IPS-15b (cell line): ENCODE measurements around the gene TMCO4.

Experiments
- H3K27me3 ChIP-seq: one replicate; pipeline ENCODE4 v1.6.1; 2013; ENCODE audit warnings: low read length; ENCODE audit not compliant: control insufficient read depth, insufficient read depth
- H3K36me3 ChIP-seq: one replicate; pipeline ENCODE4 v1.6.1; 2013; ENCODE audit warnings: low read length; ENCODE audit not compliant: control insufficient read depth, insufficient read depth
- H3K4me1 ChIP-seq: one replicate; pipeline ENCODE4 v1.6.1; 2013; ENCODE audit warnings: mild to moderate bottlenecking, low read length; ENCODE audit not compliant: control insufficient read depth, insufficient read depth
- H3K4me3 ChIP-seq: one replicate; pipeline ENCODE4 v1.5.1; 2013; ENCODE audit warnings: low read depth, low read length
- H3K9ac ChIP-seq: one replicate; pipeline ENCODE4 v1.6.1; 2013; ENCODE audit warnings: low read depth, mild to moderate bottlenecking, low read length
- H3K9me3 ChIP-seq: one replicate; pipeline ENCODE4 v1.6.1; 2013; ENCODE audit warnings: mild to moderate bottlenecking, low read length; ENCODE audit not compliant: control insufficient read depth, insufficient read depth

TMCO4 gene

DNA sequence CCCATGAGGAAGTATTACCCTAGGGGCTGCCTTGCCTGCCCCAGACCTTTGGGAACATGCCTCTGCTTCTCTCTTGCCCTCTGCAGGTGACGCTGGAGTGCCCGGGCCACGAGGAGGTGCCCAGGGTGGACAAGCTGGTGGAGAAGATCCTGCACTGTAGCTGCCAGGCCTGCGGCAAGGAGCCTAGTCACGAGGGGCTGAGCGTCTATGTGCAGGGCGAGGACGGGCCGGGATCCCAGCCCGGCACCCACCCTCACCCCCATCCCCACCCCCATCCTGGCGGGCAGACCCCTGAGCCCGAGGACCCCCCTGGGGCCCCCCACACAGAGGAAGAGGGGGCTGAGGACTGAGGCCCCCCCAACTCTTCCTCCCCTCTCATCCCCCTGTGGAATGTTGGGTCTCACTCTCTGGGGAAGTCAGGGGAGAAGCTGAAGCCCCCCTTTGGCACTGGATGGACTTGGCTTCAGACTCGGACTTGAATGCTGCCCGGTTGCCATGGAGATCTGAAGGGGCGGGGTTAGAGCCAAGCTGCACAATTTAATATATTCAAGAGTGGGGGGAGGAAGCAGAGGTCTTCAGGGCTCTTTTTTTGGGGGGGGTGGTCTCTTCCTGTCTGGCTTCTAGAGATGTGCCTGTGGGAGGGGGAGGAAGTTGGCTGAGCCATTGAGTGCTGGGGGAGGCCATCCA is 142.8 kb downstream of the TMCO4 start:
- H3K9ac ChIP-seq: no peak overlapping the region
- peaks cover 6% of the 10 kb centered on the region for H3K4me1 ChIP-seq
- no peak overlapping the region for H3K4me3 ChIP-seq
- H3K27me3 ChIP-seq: no peaks in the 10 kb centered on the region
- H3K36me3 ChIP-seq: no peaks in the 10 kb centered on the region
- no peaks in the 10 kb centered on the region for H3K9me3 ChIP-seq

DNA sequence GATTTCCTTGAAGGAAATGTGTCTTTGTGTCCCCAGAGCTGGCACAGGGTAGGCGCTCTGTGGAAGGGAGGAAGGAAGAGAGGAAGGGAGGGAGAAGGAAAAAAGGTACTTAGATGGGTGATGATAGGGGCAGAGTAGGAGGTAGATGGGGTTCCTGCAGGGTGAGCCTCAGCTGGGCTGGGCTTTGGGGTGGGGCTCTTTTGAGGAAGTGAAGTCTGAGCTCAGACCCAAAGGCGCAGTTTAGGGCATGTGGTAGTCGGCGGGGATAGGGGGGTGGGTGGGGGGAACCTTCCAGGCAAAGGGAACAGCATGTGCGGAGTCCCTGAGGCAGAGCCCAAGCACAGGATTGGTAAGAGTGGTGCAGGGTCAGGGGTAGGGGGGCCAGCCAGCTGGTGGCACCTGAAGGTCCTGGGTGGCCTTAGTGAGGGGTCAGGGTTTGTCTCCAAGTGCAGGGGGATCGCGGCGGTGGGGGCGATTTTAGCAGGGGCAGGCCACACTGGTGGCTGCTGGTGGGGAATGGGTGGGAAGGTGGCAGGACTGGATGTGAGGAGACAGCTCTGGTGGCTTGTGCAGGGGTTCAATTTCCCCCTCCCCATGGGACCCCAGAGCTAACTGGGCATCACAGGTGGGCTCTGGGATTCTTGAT is 143.5 kb downstream of the TMCO4 start:
- no peaks in the 10 kb centered on the region for H3K9me3 ChIP-seq
- H3K27me3 ChIP-seq: no peaks in the 10 kb centered on the region
- H3K4me1 ChIP-seq: peaks cover 6% of the 10 kb centered on the region
- H3K4me3 ChIP-seq: no peak overlapping the region
- H3K9ac ChIP-seq: no peak overlapping the region
- no peaks in the 10 kb centered on the region for H3K36me3 ChIP-seq

- Histone ChIP-seq H3K36me3 (no peaks in the 10 kb centered on the region), H3K4me1 (peaks cover 6% of the 10 kb centered on the region), H3K27me3 (no peaks in the 10 kb centered on the region), H3K9ac (no peak overlapping the region), H3K4me3 (no peak overlapping the region), H3K9me3 (no peaks in the 10 kb centered on the region)
Observed at GRCh38 chr1:19655718-19656080, 144.0 kb downstream of the TMCO4 start.

- Histone ChIP-seq H3K36me3 (no peaks in the 10 kb centered on the region), H3K9me3 (no peaks in the 10 kb centered on the region), H3K9ac (no peak overlapping the region), H3K4me3 (no peak overlapping the region), H3K27me3 (no peaks in the 10 kb centered on the region), H3K4me1 (peaks cover 6% of the 10 kb centered on the region)
Observed at GRCh38 chr1:19654886-19655717, 144.6 kb downstream of the TMCO4 start.

DNA sequence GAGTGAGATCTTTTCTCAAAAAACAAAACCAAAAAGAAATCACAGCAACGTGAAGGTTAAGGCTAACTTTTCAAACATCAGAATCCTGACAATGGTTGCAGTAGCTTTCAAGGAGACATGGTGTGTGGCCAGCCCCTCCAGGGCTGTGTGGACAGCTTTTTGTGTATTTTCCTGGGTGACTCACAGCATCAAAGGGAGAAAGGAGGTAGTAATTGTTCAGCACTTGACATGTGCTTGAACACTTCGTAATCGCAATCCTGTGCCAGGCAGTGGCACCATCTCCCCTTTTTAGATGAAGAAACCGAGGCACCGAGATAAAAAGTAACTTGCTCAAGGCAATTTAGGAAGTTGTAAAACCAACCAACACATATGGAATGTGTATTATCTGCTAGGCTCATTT is 145.3 kb downstream of the TMCO4 start:
- H3K9me3 ChIP-seq: no peaks in the 10 kb centered on the region
- H3K9ac ChIP-seq: no peak overlapping the region
- no peaks in the 10 kb centered on the region for H3K36me3 ChIP-seq
- H3K4me3 ChIP-seq: no peak overlapping the region
- H3K27me3 ChIP-seq: no peaks in the 10 kb centered on the region
- H3K4me1 ChIP-seq: peaks cover 4% of the 10 kb centered on the region

DNA sequence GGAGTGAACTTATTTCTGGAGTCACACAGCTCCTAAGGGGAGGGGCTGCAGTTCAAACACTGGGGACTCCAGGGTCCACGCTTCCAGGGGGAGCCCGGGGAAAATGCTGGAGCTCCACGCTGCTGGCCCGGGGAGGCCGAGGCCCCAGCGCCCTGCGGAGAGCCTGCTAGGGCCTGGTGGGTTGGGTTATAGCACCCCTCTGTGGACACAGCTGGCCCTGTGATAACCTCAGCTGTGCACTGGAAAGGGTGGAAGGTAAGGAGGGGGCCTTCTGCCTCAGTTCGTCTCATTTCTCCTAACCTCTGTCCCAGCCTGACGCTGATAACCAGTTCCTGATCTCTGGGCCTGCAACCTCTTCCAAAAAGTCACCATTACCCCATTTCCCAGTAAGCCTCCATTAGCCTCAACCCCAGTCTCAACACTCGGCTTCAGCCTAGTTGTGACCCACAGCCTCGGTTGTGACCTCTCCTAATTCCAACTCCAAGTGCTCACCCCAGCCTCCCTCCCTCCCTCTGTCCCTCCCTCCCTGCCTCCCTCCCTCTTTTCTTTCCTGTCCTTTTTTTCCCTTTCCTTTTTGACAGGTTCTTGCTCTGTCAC is 148.5 kb downstream of the TMCO4 start:
- Histone ChIP-seq H3K9me3 (no peaks in the 10 kb centered on the region), H3K27me3 (peaks cover 4% of the 10 kb centered on the region), H3K9ac (no peak overlapping the region), H3K4me1 (peaks cover 2% of the 10 kb centered on the region), H3K36me3 (no peaks in the 10 kb centered on the region), H3K4me3 (no peak overlapping the region)

GRCh38 chr1:19650416-19651140 is 149.1 kb downstream of the TMCO4 start:
- Histone ChIP-seq H3K36me3 (no peaks in the 10 kb centered on the region), H3K27me3 (peaks cover 8% of the 10 kb centered on the region), H3K4me3 (no peak overlapping the region), H3K9me3 (no peaks in the 10 kb centered on the region), H3K9ac (no peak overlapping the region), H3K4me1 (peaks cover 2% of the 10 kb centered on the region)

GRCh38 chr1:19648689-19649088 is 151.0 kb downstream of the TMCO4 start:
- Histone ChIP-seq H3K4me3 (no peak overlapping the region), H3K36me3 (no peaks in the 10 kb centered on the region), H3K27me3 (peaks cover 19% of the 10 kb centered on the region), H3K9me3 (no peaks in the 10 kb centered on the region), H3K4me1 (peaks cover 2% of the 10 kb centered on the region), H3K9ac (no peak overlapping the region)

DNA sequence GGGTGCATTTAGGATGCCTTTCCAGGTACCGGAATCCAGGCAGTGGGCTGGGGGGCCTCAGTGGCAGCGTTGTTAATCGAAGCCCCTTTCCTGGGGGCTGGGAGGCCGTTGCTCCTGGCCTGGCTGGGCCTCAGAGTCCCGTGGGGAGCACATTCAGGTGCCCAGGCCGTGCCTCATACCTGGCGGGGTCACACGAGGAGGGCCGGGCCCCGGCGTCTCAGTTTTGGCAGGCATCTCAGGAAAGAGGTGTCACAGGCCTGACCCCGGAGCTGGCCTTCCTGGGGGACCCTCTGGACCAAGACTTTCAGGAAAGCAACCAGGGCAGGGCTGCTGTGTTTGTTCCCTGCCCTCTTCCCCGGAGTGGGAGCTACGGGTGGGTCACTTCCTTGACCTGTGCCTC is 151.5 kb downstream of the TMCO4 start:
- H3K36me3 ChIP-seq: no peaks in the 10 kb centered on the region
- no peaks in the 10 kb centered on the region for H3K9me3 ChIP-seq
- no peaks in the 10 kb centered on the region for H3K4me1 ChIP-seq
- H3K4me3 ChIP-seq: no peak overlapping the region
- peaks cover 24% of the 10 kb centered on the region for H3K27me3 ChIP-seq
- no peak overlapping the region for H3K9ac ChIP-seq

DNA sequence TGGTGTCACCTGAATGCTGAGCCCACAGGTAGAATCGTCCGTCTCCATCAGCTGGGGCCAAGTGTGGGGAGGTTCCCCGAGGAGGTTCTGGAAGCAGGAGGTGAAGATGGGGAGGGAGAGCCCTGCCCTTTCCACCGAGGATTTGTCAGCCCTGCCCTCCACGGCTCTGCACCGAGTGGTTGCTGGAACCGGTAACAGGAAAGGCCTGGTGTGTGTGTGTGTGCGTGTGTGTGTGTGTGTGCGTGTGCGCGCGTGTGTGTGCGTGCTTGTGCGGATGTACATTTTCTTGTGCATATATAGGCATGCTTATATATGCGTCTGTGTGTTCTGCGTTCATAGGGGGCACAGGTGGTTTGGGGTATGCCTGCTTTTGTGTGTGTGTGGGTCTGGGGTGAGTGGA is 152.1 kb downstream of the TMCO4 start:
- Histone ChIP-seq H3K9ac (no peak overlapping the region), H3K27me3 (peaks cover 29% of the 10 kb centered on the region), H3K4me3 (no peak overlapping the region), H3K36me3 (no peaks in the 10 kb centered on the region), H3K4me1 (no peaks in the 10 kb centered on the region), H3K9me3 (no peaks in the 10 kb centered on the region)
